Uterus (tissue), 2 donors: ENCODE data around the gene SORBS1.

Source experiments
- POLR2A ChIP-seq, 2 donors: fragments of 450-650 bp; IDR thresholded peaks; one replicate each; pipeline ENCODE4 v1.6.1; 2016; ENCODE audit warnings: antibody characterized with exemption in 2 of 2, mild to moderate bottlenecking in 1 of 2, moderate library complexity in 1 of 2
- TF ChIP-seq, protein P1 (sequence below), 4 experiments: fragments of 200-600 bp in 2 of 4; fragments of 450-650 bp in 2 of 4; sonication (generic) in 2 of 4; IDR thresholded peaks; one replicate each; pipeline ENCODE4 v1.5.1; 2016 to 2019; ENCODE audit warnings: antibody characterized with exemption in 4 of 4, mild to moderate bottlenecking in 2 of 4, moderate library complexity in 1 of 4

DNA sequence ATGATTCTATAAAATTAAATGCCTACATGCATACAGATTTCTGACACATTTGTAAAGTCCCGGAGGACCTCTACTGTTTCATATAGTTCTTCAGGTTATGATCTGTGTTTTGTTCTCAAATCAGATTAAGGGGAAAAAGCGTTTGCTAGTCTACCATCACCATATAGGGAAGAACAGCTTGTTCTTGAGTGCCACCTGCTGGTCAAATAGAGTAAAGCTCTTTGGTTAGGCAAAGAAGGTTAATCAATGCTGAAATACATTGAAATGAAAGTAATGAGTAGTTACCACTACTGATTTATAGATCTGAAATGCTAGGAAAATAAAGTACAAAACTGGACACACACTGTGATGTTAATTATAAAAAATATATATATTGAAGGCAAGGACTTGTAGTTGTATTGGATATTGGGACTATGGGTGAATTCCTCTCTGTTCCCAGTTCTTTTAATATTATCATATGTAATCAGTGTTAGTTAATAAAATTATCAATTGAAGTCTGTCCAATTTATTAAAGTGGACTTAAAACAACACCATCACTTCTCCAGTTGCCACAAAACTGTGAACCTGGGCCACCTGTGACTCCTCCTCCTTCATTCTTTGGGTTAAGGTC, 197.8 kb downstream of the SORBS1 start:
- TF ChIP-seq, protein P1, sequence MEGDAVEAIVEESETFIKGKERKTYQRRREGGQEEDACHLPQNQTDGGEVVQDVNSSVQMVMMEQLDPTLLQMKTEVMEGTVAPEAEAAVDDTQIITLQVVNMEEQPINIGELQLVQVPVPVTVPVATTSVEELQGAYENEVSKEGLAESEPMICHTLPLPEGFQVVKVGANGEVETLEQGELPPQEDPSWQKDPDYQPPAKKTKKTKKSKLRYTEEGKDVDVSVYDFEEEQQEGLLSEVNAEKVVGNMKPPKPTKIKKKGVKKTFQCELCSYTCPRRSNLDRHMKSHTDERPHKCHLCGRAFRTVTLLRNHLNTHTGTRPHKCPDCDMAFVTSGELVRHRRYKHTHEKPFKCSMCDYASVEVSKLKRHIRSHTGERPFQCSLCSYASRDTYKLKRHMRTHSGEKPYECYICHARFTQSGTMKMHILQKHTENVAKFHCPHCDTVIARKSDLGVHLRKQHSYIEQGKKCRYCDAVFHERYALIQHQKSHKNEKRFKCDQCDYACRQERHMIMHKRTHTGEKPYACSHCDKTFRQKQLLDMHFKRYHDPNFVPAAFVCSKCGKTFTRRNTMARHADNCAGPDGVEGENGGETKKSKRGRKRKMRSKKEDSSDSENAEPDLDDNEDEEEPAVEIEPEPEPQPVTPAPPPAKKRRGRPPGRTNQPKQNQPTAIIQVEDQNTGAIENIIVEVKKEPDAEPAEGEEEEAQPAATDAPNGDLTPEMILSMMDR (IDR thresholded peaks at IDR 0.05), result peak; percentile 83 to 95 (median 92)
- TF ChIP-seq POLR2A (IDR thresholded peaks at IDR 0.05), result no peak
